NK-92 (cell line): ENCODE data around the gene ZBTB26.
"Not testable (repeated sequence)": the region's sequence is repeated elsewhere in the genome, so short reads cannot be mapped to it uniquely, and the experiment has no call there.

Experiments used
- DNase-seq: peaks from one replicate; lab custom pipeline; 2025; ENCODE audit not compliant: unreplicated experiment; lab: John Stamatoyannopoulos, UW

Gene ZBTB26

GRCh38 chr9:122929796-122930354 lies 1.4 kb downstream of the ZBTB26 start:
- no peak for DNase-seq

- no peak for DNase-seq
Measured at GRCh38 chr9:122923947-122924346, 7.4 kb downstream of the ZBTB26 start.

GRCh38 chr9:122922713-122923112 lies 8.6 kb downstream of the ZBTB26 start:
- DNase-seq = no peak

- no peak for DNase-seq
Measured at GRCh38 chr9:122918310-122918709, 13.0 kb downstream of the ZBTB26 start.

GRCh38 chr9:122912964-122913673 lies 18.2 kb downstream of the ZBTB26 start, which contains the start of gene ZBTB6:
TSS of gene ZBTB6 (minus strand) at chr9:122913323. CDS start at chr9:122912072, 1,251 bp downstream.
- DNase-seq = no peak

GRCh38 chr9:122912671-122912963 lies 18.7 kb downstream of the ZBTB26 start:
- no peak for DNase-seq

GRCh38 chr9:122906122-122906521 lies 25.2 kb downstream of the ZBTB26 start:
- DNase-seq = not testable (repeated sequence)

GRCh38 chr9:122904823-122905710 lies 26.2 kb downstream of the ZBTB26 start, which contains the start of gene RC3H2:
TSS of gene RC3H2 (minus strand) at chr9:122905359. CDS start at chr9:122897509, 7,850 bp downstream.
- peak; percentile 89 for DNase-seq

- DNase-seq = no peak
Measured at GRCh38 chr9:122904466-122904822, 26.9 kb downstream of the ZBTB26 start.

- DNase-seq = no peak
Measured at GRCh38 chr9:122900791-122901190, 30.5 kb downstream of the ZBTB26 start.

- DNase-seq = no peak
Measured at GRCh38 chr9:122897969-122898368, 33.3 kb downstream of the ZBTB26 start.

GRCh38 chr9:122888480-122888879 lies 42.8 kb downstream of the ZBTB26 start:
- no peak for DNase-seq

- DNase-seq = no peak
Measured at GRCh38 chr9:122883125-122883524, 48.2 kb downstream of the ZBTB26 start.

GRCh38 chr9:122879443-122879842 lies 51.9 kb downstream of the ZBTB26 start:
- no peak for DNase-seq

GRCh38 chr9:122875523-122875922 lies 55.8 kb downstream of the ZBTB26 start:
- DNase-seq = no peak

GRCh38 chr9:122867276-122867675 lies 64.0 kb downstream of the ZBTB26 start:
- not testable (repeated sequence) for DNase-seq

- no peak for DNase-seq
Measured at GRCh38 chr9:122866079-122866478, 65.2 kb downstream of the ZBTB26 start.
